IPS DF 4.7 (cell line): Measurements from ENCODE around the gene PITPNC1.
"Not testable (repeated sequence)": the region's sequence is repeated elsewhere in the genome, so short reads cannot be mapped to it uniquely, and the experiment has no call there.

ENCODE experiments used
- DNase-seq: peaks from one replicate; pipeline ENCODE4 v3.0.0-alpha.2; 2013; ENCODE audit warnings: low spot score; ENCODE audit errors: extremely low read depth

The PITPNC1 gene

GRCh38 chr17:67369676-67370075, 7.4 kb upstream of the PITPNC1 start:
- DNase-seq = no peak

GRCh38 chr17:67372751-67373150, 4.3 kb upstream of the PITPNC1 start:
- no peak for DNase-seq

GRCh38 chr17:67374329-67375053, 2.6 kb upstream of the PITPNC1 start:
- DNase-seq = no peak

GRCh38 chr17:67375054-67375427, 2.0 kb upstream of the PITPNC1 start:
- DNase-seq = no peak

- DNase-seq = no peak
Observed at GRCh38 chr17:67375716-67376115, 1.4 kb upstream of the PITPNC1 start.

- DNase-seq = no peak
Observed at GRCh38 chr17:67376415-67376736, 705 bp upstream of the PITPNC1 start.

- DNase-seq = no peak
Observed at GRCh38 chr17:67377488-67378453, 690 bp downstream of the PITPNC1 start.

GRCh38 chr17:67378454-67379250, 1.6 kb downstream of the PITPNC1 start:
- no peak for DNase-seq

- no peak for DNase-seq
Observed at GRCh38 chr17:67379251-67379630, 2.2 kb downstream of the PITPNC1 start.

GRCh38 chr17:67381929-67382257, 4.8 kb downstream of the PITPNC1 start:
- DNase-seq = no peak

GRCh38 chr17:67385122-67385988, 8.3 kb downstream of the PITPNC1 start:
- DNase-seq = no peak

- DNase-seq = no peak
Observed at GRCh38 chr17:67386965-67387551, 10.0 kb downstream of the PITPNC1 start.

GRCh38 chr17:67388536-67388935, 11.5 kb downstream of the PITPNC1 start:
- DNase-seq = not testable (repeated sequence)

GRCh38 chr17:67388986-67389385, 11.9 kb downstream of the PITPNC1 start:
- DNase-seq = no peak

- no peak for DNase-seq
Observed at GRCh38 chr17:67390006-67390645, 13.0 kb downstream of the PITPNC1 start.

- DNase-seq = no peak
Observed at GRCh38 chr17:67390646-67391361, 13.7 kb downstream of the PITPNC1 start.

GRCh38 chr17:67392111-67392510, 15.0 kb downstream of the PITPNC1 start:
- DNase-seq = no peak

GRCh38 chr17:67393809-67394397, 16.8 kb downstream of the PITPNC1 start:
- DNase-seq = no peak

GRCh38 chr17:67399676-67400075, 22.6 kb downstream of the PITPNC1 start:
- no peak for DNase-seq
